Mucosa of descending colon (tissue), 3 donors: Measurements from ENCODE around the gene GZMM. TPM values are rescaled to one million over a fixed set of nuclear protein-coding genes. Genes with fewer than 3 reads are reported as not detected.
"Not testable (repeated sequence)": the region's sequence is repeated elsewhere in the genome, so short reads cannot be mapped to it uniquely, and the experiment has no call there.

Experiments used
- ATAC-seq: fragments of 200-7000 bp; cut with Tn5 transposase; one replicate; pipeline ENCODE4 v1.9.1; 2020; ENCODE audit warnings: mild to moderate bottlenecking, moderate library complexity
- DNase-seq, 3 donors: peaks; one replicate each; pipeline ENCODE4 v3.0.0-alpha.2; 2020
- H3K36me3 ChIP-seq: fragments of 200-600 bp; one replicate; pipeline ENCODE4 v1.8.0; 2021; ENCODE audit warnings: low read depth, mild to moderate bottlenecking
- H3K4me1 ChIP-seq: fragments of 200-600 bp; one replicate; pipeline ENCODE4 v1.8.0; 2021; ENCODE audit warnings: low read depth, mild to moderate bottlenecking
- H3K4me3 ChIP-seq: fragments of 200-600 bp; one replicate; pipeline ENCODE4 v1.8.0; 2021; ENCODE audit warnings: mild to moderate bottlenecking
- H3K9me3 ChIP-seq: fragments of 200-600 bp; one replicate; pipeline ENCODE4 v1.8.0; 2021; ENCODE audit warnings: mild to moderate bottlenecking
- intact Hi-C, 2 donors: fragments of 100-400 bp; cut with DNase I in 1 of 2; cut with micrococcal nuclease in 1 of 2; formaldehyde crosslinking; loops; one replicate each; pipeline versions ENCODE4 v1.11.0 to v1.11.1; 2022; cut with DNase I, micrococcal nuclease
- total RNA-seq, 3 donors: library from RNA; stranded (reverse); fragmentation: NEBNext Ultra II Directional in 2 of 3; extraction: Animal tissue kit (Norgen Biotek cat#: 25700) in 2 of 3; gene quantifications; one replicate each; pipeline versions ENCODE4 v1.2.1 to v1.2.4, GENCODE V29; 2021 to 2023
- TF ChIP-seq, protein P1 (sequence below): fragments of 200-600 bp; IDR thresholded peaks from one replicate; pipeline ENCODE4 v1.8.0; 2022; ENCODE audit warnings: antibody characterized with exemption, mild to moderate bottlenecking
- donor health status: DM: no; HTN: no; CAD: no; lungs with moderate emphysema.
- donor health status: DM: no; HTN: no; CAD: no.
- donor health status: DM: no; HTN: yes; CAD: no.

GZMM gene
- total RNA-seq, 3 donors from 2014 or later = 0.76 to 1.4 (median 1.4) TPM

DNA sequence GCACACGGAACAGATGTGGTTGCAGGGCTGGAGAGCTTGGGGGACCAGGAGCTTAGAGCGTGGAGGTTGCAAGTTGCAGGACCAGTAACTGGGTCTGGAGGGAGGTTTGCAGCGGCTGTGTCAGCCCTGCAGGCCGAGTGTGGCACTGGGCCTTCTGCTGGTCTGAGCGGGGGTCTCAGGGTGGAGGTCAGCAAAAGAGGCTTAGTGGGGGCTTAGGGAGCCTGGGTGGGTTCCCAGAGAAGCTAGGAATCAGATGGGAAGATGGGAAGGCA, 40.1 kb downstream of the GZMM start:
- H3K4me3 ChIP-seq = no peak overlapping the region
- intact Hi-C loops = loop anchor here in 1 of 2 donors (10.0 kb wide), 1 partner anchor 151 kb away; no protein-coding TSS in a partner anchor
- TF ChIP-seq, protein P1, sequence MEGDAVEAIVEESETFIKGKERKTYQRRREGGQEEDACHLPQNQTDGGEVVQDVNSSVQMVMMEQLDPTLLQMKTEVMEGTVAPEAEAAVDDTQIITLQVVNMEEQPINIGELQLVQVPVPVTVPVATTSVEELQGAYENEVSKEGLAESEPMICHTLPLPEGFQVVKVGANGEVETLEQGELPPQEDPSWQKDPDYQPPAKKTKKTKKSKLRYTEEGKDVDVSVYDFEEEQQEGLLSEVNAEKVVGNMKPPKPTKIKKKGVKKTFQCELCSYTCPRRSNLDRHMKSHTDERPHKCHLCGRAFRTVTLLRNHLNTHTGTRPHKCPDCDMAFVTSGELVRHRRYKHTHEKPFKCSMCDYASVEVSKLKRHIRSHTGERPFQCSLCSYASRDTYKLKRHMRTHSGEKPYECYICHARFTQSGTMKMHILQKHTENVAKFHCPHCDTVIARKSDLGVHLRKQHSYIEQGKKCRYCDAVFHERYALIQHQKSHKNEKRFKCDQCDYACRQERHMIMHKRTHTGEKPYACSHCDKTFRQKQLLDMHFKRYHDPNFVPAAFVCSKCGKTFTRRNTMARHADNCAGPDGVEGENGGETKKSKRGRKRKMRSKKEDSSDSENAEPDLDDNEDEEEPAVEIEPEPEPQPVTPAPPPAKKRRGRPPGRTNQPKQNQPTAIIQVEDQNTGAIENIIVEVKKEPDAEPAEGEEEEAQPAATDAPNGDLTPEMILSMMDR = no peak
- ATAC-seq (peak; percentile 7), DNase-seq (no peak)
- H3K4me1 ChIP-seq = peaks cover 6% of the 10 kb centered on the region
- H3K36me3 ChIP-seq = peaks cover 12% of the 10 kb centered on the region
- H3K9me3 ChIP-seq = no peaks in the 10 kb centered on the region

DNA sequence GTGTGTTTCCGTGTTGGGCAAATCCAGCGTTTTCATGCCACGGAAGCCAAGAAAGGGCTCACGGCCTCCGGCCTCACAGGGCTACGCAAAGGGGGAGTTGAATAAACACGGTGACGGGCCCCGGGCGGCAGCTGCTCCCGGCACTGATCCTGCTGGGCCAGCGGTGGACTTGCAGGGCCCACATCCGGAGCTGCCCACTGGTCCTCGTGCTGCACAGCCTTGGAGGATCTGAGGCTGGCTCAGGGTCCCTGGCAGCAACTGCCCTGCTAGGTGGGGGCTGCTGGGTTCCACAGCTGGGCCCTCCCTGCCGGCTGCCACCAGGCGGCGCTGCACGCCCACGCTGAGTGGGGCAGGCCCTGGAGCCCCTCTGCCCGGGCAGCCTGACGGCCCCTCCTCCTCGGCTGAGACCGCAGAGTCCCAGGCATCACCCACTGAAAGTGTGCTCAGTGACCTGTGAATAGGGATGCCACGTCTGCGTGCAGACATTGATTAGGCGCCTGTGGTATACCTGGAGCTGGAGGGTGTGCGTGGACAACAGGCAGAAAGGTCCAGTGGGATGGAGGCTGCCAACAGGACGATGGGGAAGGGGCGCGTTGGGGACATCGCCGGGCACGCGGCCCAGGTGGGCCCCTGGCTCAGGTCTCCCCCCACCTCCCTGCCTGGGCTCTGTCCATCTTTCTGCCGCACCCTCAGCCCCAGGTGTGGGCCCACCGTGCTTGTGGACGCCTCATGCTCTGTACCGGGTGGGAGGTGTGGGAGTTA, 40.6 kb downstream of the GZMM start:
- Histone ChIP-seq H3K4me3 (no peak overlapping the region), H3K4me1 (peaks cover 11% of the 10 kb centered on the region), H3K9me3 (no peaks in the 10 kb centered on the region), H3K36me3 (peaks cover 12% of the 10 kb centered on the region)
- DNase-seq = peak in 2 of 3 donors; percentile 46 to 68
- peak; percentile 69 for ATAC-seq
- TF ChIP-seq, protein P1 = peak; percentile 77
- intact Hi-C loops = loop anchor here in 1 of 2 donors (10.0 kb wide), 1 partner anchor 150 kb away; no protein-coding TSS in a partner anchor

DNA sequence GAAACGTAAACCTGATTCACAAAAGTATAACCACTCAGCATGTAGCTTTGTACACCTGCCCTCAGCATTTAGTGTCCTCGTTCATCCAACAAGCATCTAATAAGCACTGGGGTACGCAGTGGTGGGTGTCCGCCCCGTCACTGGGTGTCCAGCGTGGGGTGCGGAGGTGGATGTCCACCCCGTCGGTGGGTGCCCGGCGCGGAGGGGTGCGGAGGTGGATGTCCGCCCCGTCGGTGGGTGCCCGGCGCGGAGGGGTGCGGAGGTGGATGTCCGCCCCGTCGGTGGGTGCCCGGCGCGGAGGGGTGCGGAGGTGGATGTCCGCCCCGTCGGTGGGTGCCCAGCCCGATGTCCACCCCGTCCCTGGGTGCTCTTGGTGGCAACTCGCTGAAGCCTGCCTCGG, 41.3 kb downstream of the GZMM start:
- Histone ChIP-seq H3K4me1 (peaks cover 11% of the 10 kb centered on the region), H3K36me3 (peaks cover 11% of the 10 kb centered on the region)
- DNase-seq, H3K9me3 ChIP-seq, ATAC-seq, H3K4me3 ChIP-seq: not testable (repeated sequence)
- intact Hi-C loops = loop anchor here in 1 of 2 donors (10.0 kb wide), 1 partner anchor 150 kb away; no protein-coding TSS in a partner anchor

DNA sequence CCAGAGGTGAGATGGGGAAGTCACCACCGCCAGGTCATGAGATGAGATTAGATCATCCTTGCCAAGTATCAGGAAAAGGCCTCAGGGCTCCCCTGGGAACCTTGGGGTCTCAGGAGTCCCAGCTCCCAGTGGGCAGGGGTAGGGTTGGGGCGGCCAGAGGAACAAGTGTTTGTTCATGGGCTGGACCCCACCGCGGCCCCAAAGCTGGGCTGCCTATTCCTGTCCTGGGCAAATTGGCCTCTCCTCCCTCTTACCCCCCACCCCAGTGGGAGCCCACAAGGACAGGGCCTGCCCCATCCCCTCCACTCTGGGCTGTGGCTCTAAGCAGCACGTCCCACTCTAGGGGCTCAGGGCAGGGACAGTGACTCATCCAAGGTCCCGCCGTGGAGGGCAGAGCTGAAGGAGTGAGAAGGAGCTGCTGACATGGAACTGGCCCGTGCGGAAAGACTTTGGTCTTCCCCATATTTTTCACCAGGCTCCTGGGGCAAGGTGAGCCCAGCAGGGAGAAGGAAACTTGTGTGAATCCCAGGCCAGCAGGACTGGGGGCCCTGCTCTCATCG, 41.8 kb downstream of the GZMM start:
- no peak for ATAC-seq
- peaks cover 7% of the 10 kb centered on the region for H3K36me3 ChIP-seq
- no peak for DNase-seq

DNA sequence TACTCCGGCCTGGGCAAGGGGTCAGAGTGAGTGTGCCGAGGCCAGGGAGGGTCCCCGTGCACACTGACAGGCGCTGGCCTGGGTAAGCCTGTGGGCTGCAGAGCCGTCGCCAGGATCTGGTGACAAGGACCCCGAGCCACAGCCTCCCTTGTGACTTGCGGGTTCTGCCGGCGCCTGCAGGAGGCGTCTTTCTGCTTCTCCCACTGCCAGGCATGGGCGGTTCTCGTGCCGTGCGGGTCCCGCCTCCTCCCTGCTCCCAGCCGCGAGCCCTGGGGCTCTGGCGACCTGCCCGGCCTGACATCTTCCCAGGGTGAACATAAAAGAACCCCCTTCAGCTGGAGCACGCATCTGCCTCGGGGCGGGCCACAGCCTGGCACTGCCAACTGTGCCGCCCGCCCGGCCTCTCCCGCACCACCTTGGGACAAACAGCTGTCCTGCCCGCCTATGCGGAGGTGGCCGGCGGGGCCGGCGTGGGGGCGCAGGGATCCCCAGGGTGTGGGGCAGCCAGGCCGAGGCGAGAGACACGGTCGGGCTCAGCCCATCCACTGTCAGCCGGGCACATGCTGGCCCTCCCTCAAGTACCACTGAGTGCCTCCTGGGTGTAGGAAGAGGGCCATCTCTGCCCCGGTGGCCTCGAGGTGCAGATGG, 44.4 kb downstream of the GZMM start:
- Histone ChIP-seq H3K4me1 (peaks cover 11% of the 10 kb centered on the region), H3K36me3 (no peaks in the 10 kb centered on the region), H3K4me3 (no peak overlapping the region), H3K9me3 (no peaks in the 10 kb centered on the region)
- TF ChIP-seq, protein P1 = peak; percentile 39
- DNase-seq (peak; percentile 71 to 80 (median 73)), ATAC-seq (peak; percentile 68)
- intact Hi-C loops = loop anchor here in 1 of 2 donors (10.0 kb wide), 1 partner anchor 147 kb away; no protein-coding TSS in a partner anchor

More for the DNA sequence above, 41.8 kb downstream of the GZMM start:
- Histone ChIP-seq H3K4me1 (peaks cover 11% of the 10 kb centered on the region), H3K9me3 (no peaks in the 10 kb centered on the region), H3K4me3 (no peak overlapping the region)
- intact Hi-C loops = loop anchor here in 1 of 2 donors (10.0 kb wide), 1 partner anchor 149 kb away; no protein-coding TSS in a partner anchor
- TF ChIP-seq, protein P1 = no peak
